Activated CD4-positive, alpha-beta T cell treated with anti-CD3 and anti-CD28 coated beads, Interleukin-2, amount 10 ng/mL, durations not matched to agents 24 days and 14 days (primary cell): ENCODE results near the gene ARHGAP6. TPM values are rescaled to one million over a fixed set of nuclear protein-coding genes. Genes with fewer than 3 reads are reported as not detected.
"Not testable (repeated sequence)": the region's sequence is repeated elsewhere in the genome, so short reads cannot be mapped to it uniquely, and the experiment has no call there.

Source experiments
- DNase-seq: peaks from one replicate; pipeline ENCODE4 v3.0.0; 2022
- H3K27ac Mint-ChIP-seq: one replicate; pipeline ENCODE4 v1.8.0; 2022; ENCODE audit warnings: mild to moderate bottlenecking, mixed read lengths
- H3K27me3 Mint-ChIP-seq: one replicate; pipeline ENCODE4 v1.8.0; 2022; ENCODE audit warnings: mixed read lengths
- H3K36me3 Mint-ChIP-seq: one replicate; pipeline ENCODE4 v1.8.0; 2022; ENCODE audit warnings: low read depth, mild to moderate bottlenecking, mixed read lengths
- H3K4me1 Mint-ChIP-seq: one replicate; pipeline ENCODE4 v1.8.0; 2021; ENCODE audit warnings: mixed read lengths
- H3K4me3 Mint-ChIP-seq: one replicate; pipeline ENCODE4 v1.8.0; 2022; ENCODE audit warnings: mild to moderate bottlenecking, moderate library complexity, mixed read lengths
- H3K9me3 Mint-ChIP-seq: one replicate; pipeline ENCODE4 v1.8.0; 2021; ENCODE audit warnings: mixed read lengths
- intact Hi-C: fragments of 100-400 bp; cut with micrococcal nuclease; formaldehyde crosslinking; loops from one replicate; pipeline ENCODE4 v1.15.1; 2023
- total RNA-seq: library from RNA; stranded (reverse); gene quantifications from 2 replicates; pipeline ENCODE4 v1.2.3, GENCODE V29; 2022

The ARHGAP6 gene
- total RNA-seq, 1 donor from 2014 or later = not detected

DNA sequence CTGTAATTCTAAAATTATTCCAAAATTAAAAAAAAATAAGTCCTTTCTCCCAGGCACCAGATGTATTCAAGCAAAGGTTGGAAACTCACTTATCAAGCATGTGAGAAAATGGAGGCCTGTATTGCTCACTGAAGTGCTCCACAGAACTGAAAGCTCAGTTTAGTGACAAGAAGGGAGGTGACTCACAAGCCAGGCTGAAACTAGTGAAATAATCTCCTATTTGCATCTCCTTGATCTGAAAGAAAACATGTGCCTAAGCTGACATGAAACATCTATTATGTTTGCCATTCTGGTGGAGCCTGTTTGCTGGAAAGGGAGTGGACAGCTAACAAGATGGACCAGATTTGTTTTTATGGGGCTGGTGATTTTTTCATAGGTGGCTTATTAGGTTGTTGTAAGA lies 426.5 kb downstream of the ARHGAP6 start:
- no peaks in the 10 kb centered on the region for H3K4me1 Mint-ChIP-seq
- no peaks in the 10 kb centered on the region for H3K9me3 Mint-ChIP-seq
- no peak overlapping the region for H3K4me3 Mint-ChIP-seq
- H3K27me3 Mint-ChIP-seq = no peaks in the 10 kb centered on the region
- intact Hi-C loops = no loop called here
- DNase-seq = no peak
- H3K27ac Mint-ChIP-seq = no peak overlapping the region
- no peaks in the 10 kb centered on the region for H3K36me3 Mint-ChIP-seq

DNA sequence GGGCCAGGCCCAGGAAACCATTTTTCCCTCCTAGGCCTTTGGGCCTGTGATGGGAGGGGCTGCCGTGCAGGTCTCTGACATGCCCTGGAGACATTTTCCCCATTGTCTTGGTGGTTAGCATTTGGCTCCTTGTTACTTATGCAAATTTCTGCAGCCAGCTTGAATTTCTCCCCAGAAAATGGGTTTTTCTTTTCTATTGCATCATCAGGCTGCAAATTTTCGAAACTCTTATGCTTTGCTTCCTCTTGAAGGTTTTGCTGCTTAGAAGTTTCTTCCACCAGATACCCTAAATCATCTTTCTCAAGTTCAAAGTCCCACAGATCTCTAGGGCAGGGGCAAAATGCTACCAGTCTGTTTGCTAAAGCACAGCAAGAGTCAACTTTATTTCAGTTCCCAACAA lies 430.3 kb downstream of the ARHGAP6 start:
- intact Hi-C loops, H3K27me3 Mint-ChIP-seq, H3K27ac Mint-ChIP-seq, DNase-seq, H3K4me1 Mint-ChIP-seq, H3K4me3 Mint-ChIP-seq, H3K9me3 Mint-ChIP-seq, H3K36me3 Mint-ChIP-seq: not testable (repeated sequence)

DNA sequence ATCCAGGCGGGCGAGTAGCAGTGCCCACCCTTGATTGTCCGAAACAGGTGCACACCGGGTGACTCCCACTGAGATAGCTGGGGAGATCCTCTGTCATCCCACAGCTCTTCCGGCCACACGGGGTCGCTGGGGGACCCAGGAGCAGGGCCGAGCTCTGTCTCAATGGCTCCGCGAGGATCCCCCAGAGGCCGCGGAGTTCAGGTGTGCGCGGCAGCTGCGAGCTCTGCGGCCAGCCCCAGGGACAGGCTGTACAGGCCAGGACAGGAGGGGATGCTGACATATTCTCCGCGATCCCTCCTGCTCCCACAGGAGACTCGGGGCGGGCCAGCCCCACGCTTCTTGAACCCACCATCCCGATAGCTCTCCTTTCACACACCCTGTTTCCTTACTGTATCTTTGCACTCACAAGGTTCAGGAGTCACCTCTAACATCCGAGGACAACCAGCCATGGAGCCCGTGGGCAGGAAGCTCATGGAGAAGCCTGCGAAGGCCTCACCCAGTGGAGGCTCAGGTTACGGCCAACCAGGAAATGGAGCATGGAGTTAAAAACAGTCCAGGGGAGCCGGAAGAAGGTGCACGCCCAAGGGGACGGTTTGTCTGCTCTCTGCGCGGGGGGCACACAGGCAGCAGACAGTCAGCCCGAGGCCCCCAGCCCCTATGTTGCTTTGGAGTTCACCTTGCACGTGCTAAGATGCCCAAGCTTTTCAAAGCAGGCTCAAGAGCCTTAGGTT lies 450.4 kb downstream of the ARHGAP6 start:
- intact Hi-C loops = no loop called here
- H3K27me3 Mint-ChIP-seq = no peaks in the 10 kb centered on the region

DNA sequence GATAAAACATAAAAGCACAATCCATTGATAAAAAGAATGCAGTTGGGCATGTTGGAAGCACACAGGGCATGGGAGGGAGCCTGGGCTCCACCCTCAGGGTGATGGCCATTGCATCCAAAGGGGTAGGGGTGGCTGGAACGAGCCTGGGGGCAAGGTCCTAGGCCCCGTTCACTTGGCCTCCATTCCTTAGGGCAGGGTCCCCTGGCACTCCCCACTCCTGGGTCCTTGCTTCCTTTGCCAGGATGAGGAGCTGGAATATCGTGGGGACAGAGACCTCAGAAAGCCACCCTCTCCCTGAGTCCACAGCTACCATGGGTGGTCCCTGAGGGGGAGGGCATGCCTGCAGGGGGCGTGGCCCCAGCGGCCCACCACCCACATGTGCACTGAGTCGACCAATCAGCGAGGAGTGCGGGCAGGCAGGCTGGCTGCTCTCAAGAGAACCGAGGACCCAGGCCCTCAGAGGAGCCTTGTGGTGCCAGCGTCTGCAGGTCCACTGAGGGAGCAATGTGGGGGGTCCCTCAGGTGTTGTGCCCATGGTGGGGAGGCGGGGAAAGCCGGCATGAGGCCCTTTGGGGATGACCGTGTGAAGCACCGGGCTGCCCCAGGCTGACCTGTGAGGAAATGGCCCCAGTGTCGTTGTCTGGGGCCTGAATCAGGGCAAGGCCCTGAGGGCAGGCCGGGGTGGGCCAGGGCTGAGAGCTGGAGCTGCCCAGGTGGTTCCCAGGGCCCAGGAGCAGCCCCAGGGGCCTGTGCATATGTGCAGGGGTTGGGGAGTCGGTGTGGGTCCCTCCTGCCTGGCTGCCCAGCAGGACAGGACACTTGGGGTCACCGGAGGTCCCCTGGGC lies 451.2 kb downstream of the ARHGAP6 start:
- intact Hi-C loops = no loop called here
- Mint-ChIP-seq H3K27ac (no peak overlapping the region), H3K4me1 (no peaks in the 10 kb centered on the region), H3K27me3 (no peaks in the 10 kb centered on the region), H3K9me3 (no peaks in the 10 kb centered on the region), H3K36me3 (no peaks in the 10 kb centered on the region), H3K4me3 (no peak overlapping the region)
- DNase-seq = no peak

More for the DNA sequence above, 450.4 kb downstream of the ARHGAP6 start:
- Mint-ChIP-seq H3K9me3 (no peaks in the 10 kb centered on the region), H3K4me3 (no peak overlapping the region), H3K4me1 (no peaks in the 10 kb centered on the region), H3K36me3 (no peaks in the 10 kb centered on the region), H3K27ac (no peak overlapping the region)
- no peak for DNase-seq

DNA sequence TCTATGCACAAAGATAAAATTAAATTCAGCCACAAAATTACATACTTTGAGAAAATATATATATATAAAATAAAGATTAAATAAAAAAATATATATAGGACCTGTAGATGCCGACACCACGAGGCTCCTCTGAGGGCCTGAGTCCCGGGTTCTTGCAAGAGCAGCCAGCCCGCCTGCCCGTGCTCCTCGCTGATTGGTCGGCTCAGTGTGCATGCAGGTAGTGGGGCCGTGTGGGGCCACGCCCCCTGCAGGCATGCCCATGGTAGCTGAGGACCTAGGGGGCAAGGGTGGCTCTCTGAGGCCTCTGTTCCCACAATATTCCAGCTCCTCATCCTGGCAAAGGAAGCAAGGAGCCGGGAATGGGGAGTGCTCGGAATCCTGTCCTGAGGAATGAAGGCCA lies 453.0 kb downstream of the ARHGAP6 start:
- Mint-ChIP-seq H3K4me1 (no peaks in the 10 kb centered on the region), H3K4me3 (no peak overlapping the region), H3K36me3 (no peaks in the 10 kb centered on the region), H3K9me3 (no peaks in the 10 kb centered on the region), H3K27me3 (no peaks in the 10 kb centered on the region), H3K27ac (no peak overlapping the region)
- DNase-seq = no peak
- intact Hi-C loops = no loop called here

DNA sequence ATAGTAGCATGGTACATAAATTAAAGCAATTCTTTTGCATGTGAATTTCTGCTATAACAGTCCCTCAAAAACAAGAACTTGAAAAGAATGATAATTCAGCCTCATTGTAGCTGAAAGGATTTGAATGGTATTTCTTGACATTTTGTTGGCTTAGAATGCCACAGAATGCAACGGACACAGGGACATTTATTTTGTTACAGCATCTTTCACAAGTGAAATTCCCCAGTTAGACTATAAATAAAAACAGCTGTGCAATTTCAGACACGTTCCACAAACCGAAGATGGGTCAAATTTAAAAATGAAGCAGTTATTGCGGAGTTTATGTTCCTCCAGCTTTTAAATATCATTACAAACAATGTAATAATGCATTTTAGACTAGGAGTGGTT lies 455.3 kb downstream of the ARHGAP6 start:
- DNase-seq = no peak
- Mint-ChIP-seq H3K27me3 (no peaks in the 10 kb centered on the region), H3K9me3 (no peaks in the 10 kb centered on the region), H3K27ac (no peak overlapping the region), H3K4me3 (no peak overlapping the region), H3K36me3 (no peaks in the 10 kb centered on the region), H3K4me1 (no peaks in the 10 kb centered on the region)
- intact Hi-C loops = no loop called here

DNA sequence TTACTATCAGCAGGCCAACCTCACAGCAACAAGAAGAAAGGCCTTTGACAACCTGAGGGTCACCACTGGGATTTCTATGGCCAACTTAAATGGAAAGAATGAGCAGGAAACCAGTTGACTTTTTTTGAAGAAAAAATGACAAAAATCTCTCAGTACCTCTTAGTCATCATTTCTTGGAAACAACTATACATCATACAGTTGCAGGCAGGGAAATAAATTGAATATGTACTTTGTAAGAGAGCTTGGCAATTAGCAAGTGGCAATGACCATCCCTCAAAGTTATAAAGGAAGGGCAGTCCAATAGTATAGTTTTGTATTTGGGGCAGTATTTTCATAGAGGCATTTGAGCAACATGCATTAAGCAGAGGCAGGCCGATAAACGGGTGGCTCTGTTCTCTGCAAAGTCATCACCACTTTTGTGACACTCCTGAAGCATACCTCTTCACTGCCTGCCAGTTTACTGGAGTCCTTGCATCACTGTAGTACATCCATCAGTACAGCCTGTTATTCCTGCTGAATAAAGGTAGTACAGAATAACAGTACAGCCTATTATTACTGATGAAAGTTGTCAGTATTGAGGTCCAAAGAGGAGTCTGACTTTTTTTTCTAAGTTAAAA lies 455.8 kb downstream of the ARHGAP6 start:
- Mint-ChIP-seq H3K4me1 (no peaks in the 10 kb centered on the region), H3K27ac (no peak overlapping the region), H3K4me3 (no peak overlapping the region), H3K36me3 (no peaks in the 10 kb centered on the region), H3K9me3 (no peaks in the 10 kb centered on the region), H3K27me3 (no peaks in the 10 kb centered on the region)
- intact Hi-C loops = no loop called here
- no peak for DNase-seq

DNA sequence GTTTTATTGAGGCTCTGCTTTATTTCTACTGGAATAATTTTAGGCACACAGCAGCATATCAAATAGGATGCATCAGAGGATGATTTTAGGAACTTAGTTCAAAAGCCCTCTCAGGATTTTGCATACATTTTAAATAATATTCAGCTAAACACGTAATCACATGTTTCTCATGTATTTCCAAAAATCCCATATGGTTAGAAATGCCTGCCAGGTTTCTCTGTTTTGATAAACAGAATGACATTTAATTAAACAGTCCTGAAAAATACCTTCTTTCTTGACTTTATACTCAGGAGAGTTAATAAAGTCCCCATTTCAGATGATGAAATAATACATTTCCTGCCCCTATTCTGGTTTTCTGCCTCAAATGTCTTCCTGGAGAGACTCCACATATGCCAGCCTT lies 459.0 kb downstream of the ARHGAP6 start:
- Mint-ChIP-seq H3K27ac (no peak overlapping the region), H3K36me3 (no peaks in the 10 kb centered on the region), H3K9me3 (no peaks in the 10 kb centered on the region), H3K4me3 (no peak overlapping the region), H3K4me1 (no peaks in the 10 kb centered on the region), H3K27me3 (no peaks in the 10 kb centered on the region)
- DNase-seq = no peak
- intact Hi-C loops = no loop called here

DNA sequence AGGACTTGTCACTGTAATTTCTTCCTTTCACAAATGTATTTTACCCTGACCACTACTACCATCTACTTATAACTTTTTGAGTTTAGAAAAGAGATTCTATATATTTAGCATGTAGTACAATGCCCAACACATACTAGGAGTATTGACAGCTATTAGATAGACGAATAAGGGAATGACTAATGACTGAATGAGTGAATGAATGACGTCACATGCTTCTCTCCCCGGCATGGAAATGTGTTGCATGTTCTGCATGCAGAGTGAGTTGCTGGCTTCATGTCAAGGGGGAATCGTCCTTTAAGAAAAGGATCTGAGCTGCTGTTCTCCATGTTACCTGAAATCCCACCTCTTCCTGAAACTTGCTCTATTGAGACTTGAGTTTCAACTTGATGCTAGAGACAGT lies 459.9 kb downstream of the ARHGAP6 start:
- Mint-ChIP-seq H3K36me3 (no peaks in the 10 kb centered on the region), H3K27ac (no peak overlapping the region), H3K9me3 (no peaks in the 10 kb centered on the region), H3K4me1 (no peaks in the 10 kb centered on the region), H3K27me3 (no peaks in the 10 kb centered on the region), H3K4me3 (no peak overlapping the region)
- no peak for DNase-seq
- intact Hi-C loops = no loop called here

DNA sequence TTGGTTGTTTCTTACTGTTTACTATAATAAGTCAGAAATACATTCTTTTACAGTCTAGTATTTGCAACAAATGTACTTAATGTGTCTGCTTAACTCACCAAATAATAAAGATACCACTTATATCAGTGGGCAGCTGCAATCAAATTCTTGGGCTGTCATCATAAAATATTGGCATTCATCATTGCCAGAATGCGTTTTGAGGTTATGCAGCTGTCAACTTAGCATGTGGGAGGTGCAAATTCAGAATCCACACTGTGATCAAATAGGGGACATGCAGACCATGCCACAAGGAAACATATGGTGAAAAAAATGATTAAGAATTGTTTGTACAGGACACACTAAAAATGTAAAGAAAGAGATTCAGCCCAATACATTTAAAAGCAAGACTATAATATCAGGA lies 468.0 kb downstream of the ARHGAP6 start:
- DNase-seq = no peak
- Mint-ChIP-seq H3K9me3 (no peaks in the 10 kb centered on the region), H3K27ac (no peak overlapping the region), H3K4me1 (no peaks in the 10 kb centered on the region), H3K27me3 (no peaks in the 10 kb centered on the region), H3K36me3 (no peaks in the 10 kb centered on the region), H3K4me3 (no peak overlapping the region)
- intact Hi-C loops = no loop called here

DNA sequence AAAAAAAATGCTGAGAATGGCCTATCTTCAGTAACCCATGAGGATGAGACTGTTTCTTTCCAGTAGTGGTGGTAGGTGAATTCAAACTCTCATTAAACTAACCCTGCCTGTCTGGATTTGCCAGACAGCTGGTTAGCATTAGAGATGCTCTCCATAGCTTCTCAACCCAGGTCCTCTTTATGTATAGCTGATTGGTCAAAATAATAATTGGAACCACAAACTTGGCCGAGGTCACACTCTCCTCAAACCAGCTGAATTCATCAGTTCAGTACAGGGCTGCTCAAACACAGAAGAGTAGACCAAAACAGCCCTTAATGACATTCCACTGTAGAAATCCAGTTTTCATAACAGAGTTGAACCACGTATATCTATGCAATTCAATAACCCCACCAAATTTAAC lies 469.2 kb downstream of the ARHGAP6 start:
- no peaks in the 10 kb centered on the region for H3K9me3 Mint-ChIP-seq
- no peaks in the 10 kb centered on the region for H3K4me1 Mint-ChIP-seq
- no peak overlapping the region for H3K4me3 Mint-ChIP-seq
- DNase-seq = no peak
- H3K27me3 Mint-ChIP-seq = no peaks in the 10 kb centered on the region
- H3K27ac Mint-ChIP-seq = no peak overlapping the region
- no peaks in the 10 kb centered on the region for H3K36me3 Mint-ChIP-seq
- intact Hi-C loops = no loop called here

DNA sequence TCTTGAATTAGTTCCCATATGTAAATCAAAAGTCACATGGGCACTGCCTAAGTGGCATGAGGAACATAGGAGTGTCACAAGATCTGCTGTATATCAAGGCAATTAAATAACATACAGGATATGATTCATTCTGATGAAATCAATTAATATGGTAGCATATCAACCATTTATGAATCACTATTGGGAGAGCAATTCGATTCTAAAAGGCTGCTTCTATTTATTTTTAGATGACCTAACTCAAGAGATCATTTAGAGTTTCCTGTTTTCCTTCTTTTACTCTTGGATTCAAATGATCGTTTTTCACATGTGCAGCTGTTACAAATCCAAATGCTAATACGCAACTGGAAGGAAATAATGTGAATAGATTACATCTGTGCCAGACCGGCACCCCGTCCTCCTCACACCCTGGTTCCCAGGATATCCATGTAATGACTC lies 472.7 kb downstream of the ARHGAP6 start:
- no peaks in the 10 kb centered on the region for H3K4me1 Mint-ChIP-seq
- no peaks in the 10 kb centered on the region for H3K36me3 Mint-ChIP-seq
- intact Hi-C loops = no loop called here
- no peak overlapping the region for H3K4me3 Mint-ChIP-seq
- no peaks in the 10 kb centered on the region for H3K9me3 Mint-ChIP-seq
- no peaks in the 10 kb centered on the region for H3K27me3 Mint-ChIP-seq
- no peak overlapping the region for H3K27ac Mint-ChIP-seq
- DNase-seq = no peak

DNA sequence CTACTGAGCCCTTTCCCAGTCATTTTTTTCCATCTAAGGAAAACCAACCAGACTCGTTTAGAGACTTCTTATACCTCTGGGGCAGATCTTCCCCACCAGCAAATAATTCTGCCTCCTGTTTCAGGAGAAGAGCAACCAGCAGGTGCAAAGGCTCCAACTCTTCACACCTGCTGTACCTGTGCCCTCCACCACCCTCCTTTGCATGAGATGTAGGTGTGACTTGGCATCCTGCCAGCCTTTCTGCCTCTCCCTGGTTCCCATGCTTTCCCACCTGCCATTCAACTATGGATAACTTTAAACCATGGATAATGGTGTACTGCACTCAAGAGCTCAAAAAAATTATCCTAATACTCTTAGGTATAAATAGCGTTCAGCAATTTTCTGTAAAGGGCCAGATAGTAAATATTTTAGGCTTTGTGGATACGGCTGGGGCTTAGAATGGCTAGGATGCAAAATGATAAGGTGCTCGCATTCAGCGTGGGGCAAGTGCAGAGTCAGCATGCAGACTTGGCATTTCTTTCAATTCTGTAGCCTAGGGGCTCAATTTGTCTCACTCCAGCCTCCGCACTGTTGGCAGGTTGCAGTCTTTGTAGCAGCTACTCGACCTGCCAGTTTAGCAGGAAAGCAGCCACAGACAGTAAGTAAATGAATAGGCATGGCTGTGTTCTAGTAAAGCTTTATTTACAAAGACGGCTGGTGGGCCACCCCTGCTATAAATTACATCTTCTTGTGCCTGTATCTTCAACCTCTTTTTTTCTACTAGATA lies 474.8 kb downstream of the ARHGAP6 start:
- Mint-ChIP-seq H3K4me3 (no peak overlapping the region), H3K27me3 (no peaks in the 10 kb centered on the region), H3K36me3 (no peaks in the 10 kb centered on the region), H3K4me1 (no peaks in the 10 kb centered on the region), H3K9me3 (no peaks in the 10 kb centered on the region), H3K27ac (no peak overlapping the region)
- no peak for DNase-seq
- intact Hi-C loops = no loop called here

DNA sequence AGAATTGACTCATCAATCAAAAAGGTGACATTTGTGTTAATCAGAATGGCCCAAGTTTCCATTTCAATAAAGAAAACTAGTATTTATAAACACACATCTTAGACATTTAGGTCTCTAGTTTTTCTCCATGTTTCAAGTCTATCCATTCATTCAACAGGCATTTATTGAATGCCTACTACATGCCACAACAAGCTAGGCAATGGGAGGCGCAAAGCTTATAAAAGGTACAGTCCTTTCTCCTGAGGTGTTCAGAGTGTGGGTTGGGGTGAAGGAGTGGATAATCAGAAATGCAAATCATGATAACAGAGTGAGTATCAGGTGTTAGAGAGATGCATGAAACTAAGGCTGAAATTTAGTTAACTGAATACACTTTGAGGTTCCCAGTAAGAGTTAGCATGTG lies 476.6 kb downstream of the ARHGAP6 start:
- Mint-ChIP-seq H3K9me3 (no peaks in the 10 kb centered on the region), H3K27ac (no peak overlapping the region), H3K27me3 (no peaks in the 10 kb centered on the region), H3K36me3 (no peaks in the 10 kb centered on the region), H3K4me1 (no peaks in the 10 kb centered on the region), H3K4me3 (no peak overlapping the region)
- no peak for DNase-seq
- intact Hi-C loops = no loop called here
